Metanephros (tissue), 1 donor: ENCODE results near the gene TMEM39A. TPM values are rescaled to one million over a fixed set of nuclear protein-coding genes. Genes with fewer than 3 reads are reported as not detected.

Source experiments
- total RNA-seq: library from RNA; depleted of rRNA; stranded (reverse); fragments of >200 nt; gene quantifications from one replicate; pipeline ENCODE4 v1.2.3, GENCODE V29; 2014

TMEM39A gene, protein sequence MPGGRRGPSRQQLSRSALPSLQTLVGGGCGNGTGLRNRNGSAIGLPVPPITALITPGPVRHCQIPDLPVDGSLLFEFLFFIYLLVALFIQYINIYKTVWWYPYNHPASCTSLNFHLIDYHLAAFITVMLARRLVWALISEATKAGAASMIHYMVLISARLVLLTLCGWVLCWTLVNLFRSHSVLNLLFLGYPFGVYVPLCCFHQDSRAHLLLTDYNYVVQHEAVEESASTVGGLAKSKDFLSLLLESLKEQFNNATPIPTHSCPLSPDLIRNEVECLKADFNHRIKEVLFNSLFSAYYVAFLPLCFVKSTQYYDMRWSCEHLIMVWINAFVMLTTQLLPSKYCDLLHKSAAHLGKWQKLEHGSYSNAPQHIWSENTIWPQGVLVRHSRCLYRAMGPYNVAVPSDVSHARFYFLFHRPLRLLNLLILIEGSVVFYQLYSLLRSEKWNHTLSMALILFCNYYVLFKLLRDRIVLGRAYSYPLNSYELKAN
- total RNA-seq, result 53.2 TPM

DNA sequence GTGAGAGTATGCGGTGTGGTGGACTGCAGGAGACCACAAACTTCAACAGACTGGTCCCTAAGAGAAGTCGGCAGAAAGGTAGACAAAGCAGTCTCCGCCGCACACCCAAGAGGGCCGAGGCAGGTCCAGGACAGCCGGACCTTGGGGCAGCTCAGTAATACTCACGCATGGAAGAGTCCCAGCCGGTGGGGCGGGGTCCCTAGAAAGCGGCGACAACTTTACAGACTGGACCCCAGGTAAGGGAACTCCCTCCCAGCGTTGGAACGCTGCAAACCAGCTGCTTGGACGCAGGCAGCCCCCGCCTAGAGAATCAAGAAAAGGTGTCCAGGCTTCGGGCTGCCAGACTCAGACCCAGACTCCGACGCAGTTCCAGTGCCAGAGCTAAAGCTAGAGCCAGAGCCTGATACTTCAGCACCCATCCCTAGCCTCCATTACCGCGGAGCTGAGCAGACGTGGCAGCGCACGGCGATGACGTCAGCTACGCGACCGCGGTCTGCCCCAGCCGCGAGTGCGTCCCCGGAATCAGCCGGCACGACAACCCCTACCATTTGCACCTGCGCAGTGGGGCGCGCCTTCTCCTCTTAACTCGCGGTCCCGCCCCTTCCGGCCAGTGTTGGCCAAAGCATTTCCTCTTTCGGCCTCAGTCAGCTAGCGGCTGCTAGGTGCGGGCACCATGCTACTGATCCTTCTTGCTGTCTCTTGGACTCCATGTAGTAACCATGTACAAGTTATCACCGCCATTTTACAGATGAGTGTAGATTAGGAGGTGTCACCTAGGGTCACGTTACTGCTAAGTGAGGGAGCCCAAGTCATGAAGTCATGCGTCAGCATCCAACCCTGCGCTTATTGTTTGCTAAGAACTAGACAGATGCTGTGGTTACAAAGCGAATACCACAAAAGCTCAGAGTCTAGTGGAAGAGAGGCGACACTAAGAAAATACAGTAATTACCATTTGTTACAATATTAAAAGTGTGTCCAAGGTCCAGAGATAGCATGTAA, at the start of gene TMEM39A:
Gene TMEM39A (minus strand): TSS at position 445 of the 999 bp plus-strand sequence. CDS start 1,541 bp downstream, outside the sequence.

GRCh38 chr3:119498186-119499011, 35.0 kb upstream of the TMEM39A start, which contains the start of gene TIMMDC1:
Gene TIMMDC1, plus strand, starts transcription at chr3:119498547. Its CDS starts 187 bp downstream, at chr3:119498734.

Other genes with a start within 250 kb of the TMEM39A start
- gene B4GALT4, start 222.7 kb downstream of the TMEM39A start, total RNA-seq, result 22.6 TPM
- gene ARHGAP31, start 169.2 kb downstream of the TMEM39A start, total RNA-seq, result 16.4 TPM
- 15.9 TPM for gene POGLUT1, start 5.3 kb upstream of the TMEM39A start, total RNA-seq
- gene TIMMDC1, start 34.9 kb upstream of the TMEM39A start, total RNA-seq, result 42.1 TPM
- gene CD80, start 96.0 kb upstream of the TMEM39A start, total RNA-seq, result 0.18 TPM
- 7.6 TPM for gene ADPRH, start 115.9 kb upstream of the TMEM39A start, total RNA-seq
- 3.9 TPM for gene PLA1A, start 134.3 kb upstream of the TMEM39A start, total RNA-seq
- gene POPDC2, start 197.0 kb upstream of the TMEM39A start, total RNA-seq, result 10.5 TPM
- 44.3 TPM for gene COX17, start 213.8 kb upstream of the TMEM39A start, total RNA-seq
- gene CFAP91, start 239.4 kb upstream of the TMEM39A start, total RNA-seq, result 12.7 TPM